H1 (cell line): ENCODE measurements around the gene TUBGCP5. TPM values are rescaled to one million over a fixed set of nuclear protein-coding genes. Genes with fewer than 3 reads are reported as not detected.

Experiments used
- CTCF ChIA-PET: fragments of 300-600 bp; sonication (Branson Sonifier 250); formaldehyde crosslinking; loops from one replicate; lab custom pipeline; 2021; ENCODE audit not compliant: partially characterized antibody; lab: Charles Lee
- POLR2A ChIA-PET: fragments of 300-600 bp; sonication (Branson Sonifier 250); formaldehyde crosslinking; loops from one replicate; lab custom pipeline; 2021; ENCODE audit warnings: inconsistent platforms; ENCODE audit not compliant: partially characterized antibody; lab: Charles Lee
- DNase-seq, 2 experiments: peaks; one replicate each; pipeline versions ENCODE4 v3.0.0 to v3.0.0-alpha.2; 2010 to 2022; ENCODE audit warnings: low spot score in 2 of 2, low read depth in 1 of 2, mixed read lengths in 1 of 2
- FAIRE-seq: peaks from 2 replicates; lab custom pipeline; 2011; peaks lifted over from hg19 to GRCh38; lab: Jason Lieb, UNC
- H2AFZ ChIP-seq: 2 replicates; pipeline ENCODE4 v1.8.1; 2012; ENCODE audit warnings: low read length, inconsistent platforms
- H2AK5ac ChIP-seq: 2 replicates; pipeline ENCODE4 v1.6.1; 2013; ENCODE audit warnings: low read depth, low read length
- H2BK120ac ChIP-seq: replicated peaks from 2 replicates; pipeline ENCODE3; 2013; ENCODE audit warnings: low read depth, low read length, inconsistent platforms
- H2BK12ac ChIP-seq: 2 replicates; pipeline ENCODE4 v1.6.1; 2013; ENCODE audit warnings: low read depth, low read length
- H2BK15ac ChIP-seq: 2 replicates; pipeline ENCODE4 v1.6.1; 2013; ENCODE audit warnings: low read length
- H2BK20ac ChIP-seq: 2 replicates; pipeline ENCODE4 v1.6.1; 2013; ENCODE audit warnings: low read length
- H2BK5ac ChIP-seq: 2 replicates; pipeline ENCODE4 v1.6.1; 2013; ENCODE audit warnings: low read depth, low read length
- H3K14ac ChIP-seq: 2 replicates; pipeline ENCODE4 v1.6.1; 2013; ENCODE audit warnings: inconsistent platforms; ENCODE audit not compliant: insufficient read length
- H3K18ac ChIP-seq: 2 replicates; pipeline ENCODE4 v1.6.1; 2013; ENCODE audit warnings: low read length; ENCODE audit errors: extremely low read depth
- H3K23ac ChIP-seq: 2 replicates; pipeline ENCODE4 v1.6.1; 2013; ENCODE audit warnings: inconsistent platforms; ENCODE audit not compliant: insufficient read length
- H3K23me2 ChIP-seq: 2 replicates; pipeline ENCODE4 v1.6.1; 2013; ENCODE audit warnings: low read depth, low read length
- H3K27ac ChIP-seq: 2 replicates; pipeline ENCODE4 v1.6.1; 2011; ENCODE audit warnings: low read depth, low read length, inconsistent platforms
- H3K27me3 ChIP-seq, 4 experiments: replicated peaks in 1 of 4; 1 replicate in 1 of 4; 2 replicates in 3 of 4; pipeline versions ENCODE4 v1.6.1 to v1.8.1; 2011 to 2013; ENCODE audit warnings: low read length in 3 of 4, mild to moderate bottlenecking in 3 of 4, inconsistent platforms in 2 of 4, mixed read lengths in 2 of 4, moderate library complexity in 1 of 4; ENCODE audit not compliant: control insufficient read depth in 3 of 4, insufficient read depth in 3 of 4; ENCODE audit errors: extremely low read depth in 1 of 4
- H3K36me3 ChIP-seq, 4 experiments: 2 replicates each; pipeline versions ENCODE4 v1.6.1 to v1.8.1; 2011 to 2013; ENCODE audit warnings: mild to moderate bottlenecking in 4 of 4, low read length in 3 of 4, moderate library complexity in 2 of 4, control low read depth in 1 of 4, inconsistent platforms in 1 of 4; ENCODE audit not compliant: insufficient read depth in 4 of 4, control insufficient read depth in 2 of 4
- H3K4ac ChIP-seq: replicated peaks from 2 replicates; pipeline ENCODE3; 2013; ENCODE audit warnings: low read length, low read depth, mixed read lengths, inconsistent platforms; ENCODE audit not compliant: insufficient read length
- H3K4me1 ChIP-seq, 4 experiments: replicated peaks in 1 of 4; 1 replicate in 1 of 4; 2 replicates in 3 of 4; pipeline versions ENCODE4 v1.6.1 to v1.8.1; 2011 to 2013; ENCODE audit warnings: low read length in 3 of 4, inconsistent platforms in 2 of 4, mixed read lengths in 1 of 4; ENCODE audit not compliant: insufficient read depth in 4 of 4, control insufficient read depth in 3 of 4
- H3K4me2 ChIP-seq, 2 experiments: 2 replicates each; pipeline versions ENCODE4 v1.6.1 to v1.8.1; 2011 to 2013; ENCODE audit warnings: low read depth in 2 of 2, low read length in 2 of 2, control low read depth in 1 of 2, inconsistent platforms in 1 of 2, mild to moderate bottlenecking in 1 of 2; ENCODE audit not compliant: insufficient read depth in 1 of 2
- H3K4me3 ChIP-seq, 4 experiments: fragments of 200-600, 300-600 bp in 1 of 4; sonication (generic), shearing (Covaris generic), sonication (Bioruptor Twin) in 1 of 4; 2 replicates each; pipeline versions ENCODE4 v1.5.1 to v1.8.1; 2011 to 2016; ENCODE audit warnings: low read length in 4 of 4, low read depth in 3 of 4, control low read depth in 2 of 4, inconsistent platforms in 2 of 4, mild to moderate bottlenecking in 2 of 4, mixed read lengths in 1 of 4, moderate library complexity in 1 of 4; ENCODE audit not compliant: insufficient read depth in 2 of 4; ENCODE audit errors: extremely low read depth in 1 of 4
- H3K56ac ChIP-seq: replicated peaks from 2 replicates; pipeline ENCODE3; 2013; ENCODE audit warnings: low read depth, mild to moderate bottlenecking, mixed read lengths, low read length, inconsistent platforms; ENCODE audit not compliant: insufficient read length
- H3K79me1 ChIP-seq: 2 replicates; pipeline ENCODE4 v1.6.1; 2013; ENCODE audit warnings: low read depth, low read length, control low read depth
- H3K79me2 ChIP-seq, 2 experiments: 2 replicates each; pipeline versions ENCODE4 v1.6.1 to v1.8.1; 2012 to 2013; ENCODE audit warnings: low read length in 2 of 2, mild to moderate bottlenecking in 2 of 2, inconsistent platforms in 1 of 2; ENCODE audit not compliant: insufficient read depth in 2 of 2, control insufficient read depth in 1 of 2
- H3K9ac ChIP-seq, 4 experiments: replicated peaks in 1 of 4; 1 replicate in 1 of 4; 2 replicates in 3 of 4; pipeline versions ENCODE4 v1.6.1 to v1.8.1; 2011 to 2013; ENCODE audit warnings: low read depth in 3 of 4, low read length in 3 of 4, control low read depth in 2 of 4, mild to moderate bottlenecking in 2 of 4, moderate library complexity in 2 of 4, inconsistent platforms in 1 of 4; ENCODE audit errors: extremely low read depth in 1 of 4
- H3K9me3 ChIP-seq, 2 experiments: 2 replicates each; pipeline versions ENCODE4 v1.6.1 to v1.8.1; 2012 to 2013; ENCODE audit warnings: mild to moderate bottlenecking in 2 of 2, moderate library complexity in 2 of 2, control low read depth in 1 of 2, inconsistent platforms in 1 of 2, low read depth in 1 of 2, low read length in 1 of 2, mixed read lengths in 1 of 2; ENCODE audit not compliant: insufficient read depth in 2 of 2
- H4K20me1 ChIP-seq, 2 experiments: replicated peaks in 1 of 2; 2 replicates each; pipeline versions ENCODE3 to v1.8.1; 2011 to 2013; ENCODE audit warnings: inconsistent platforms in 2 of 2, low read length in 2 of 2, mild to moderate bottlenecking in 1 of 2; ENCODE audit not compliant: insufficient read depth in 2 of 2, control insufficient read depth in 1 of 2
- H4K5ac ChIP-seq: 2 replicates; pipeline ENCODE4 v1.6.1; 2013; ENCODE audit warnings: low read length, low read depth, mixed read lengths, inconsistent platforms; ENCODE audit not compliant: insufficient read length
- H4K8ac ChIP-seq: 2 replicates; pipeline ENCODE4 v1.8.0; 2013; ENCODE audit warnings: mild to moderate bottlenecking, moderate library complexity, low read length, inconsistent platforms; ENCODE audit not compliant: insufficient read depth; ENCODE audit errors: extremely low read depth
- H4K91ac ChIP-seq: replicated peaks from 2 replicates; pipeline ENCODE3; 2013; ENCODE audit warnings: low read length, mixed read lengths, inconsistent platforms; ENCODE audit not compliant: insufficient read length
- ASH2L ChIP-seq: fragments of 200-600, 300-600 bp; sonication (generic); IDR thresholded peaks from one replicate; pipeline ENCODE4 v1.7.1; 2017; ENCODE audit warnings: low read length
- BRCA1 ChIP-seq: IDR thresholded peaks from 2 replicates; pipeline ENCODE4 v1.6.1; 2012; ENCODE audit warnings: low read depth, low read length, improper control_type of control experiment
- CREB1 ChIP-seq: IDR thresholded peaks from 2 replicates; pipeline ENCODE4 v1.6.1; 2012; ENCODE audit warnings: inconsistent platforms
- NRF1 ChIP-seq: IDR thresholded peaks from 2 replicates; pipeline ENCODE4 v1.6.1; 2011; ENCODE audit warnings: mild to moderate bottlenecking, low read depth, low read length, improper control_type of control experiment
- TCF12 ChIP-seq: IDR thresholded peaks from 2 replicates; pipeline ENCODE4 v1.6.1; 2011; ENCODE audit warnings: low read depth, mild to moderate bottlenecking, low read length
- WGBS, 2 experiments: shearing (Covaris generic) in 1 of 2; methylation state at CpG; one replicate each; pipeline versions ENCODE4 v1.1.6 to v1.1.7; 2013 to 2015; ENCODE audit warnings: low lambda C conversion rate in 2 of 2, mixed read lengths in 2 of 2, inconsistent platforms in 1 of 2, low coverage in 1 of 2, missing lambda C conversion rate in 1 of 2; ENCODE audit not compliant: insufficient replicate concordance in 2 of 2, insufficient coverage in 1 of 2, insufficient read length in 1 of 2; ENCODE audit errors: extremely low coverage in 1 of 2, missing lambda C conversion rate in 1 of 2; 5-methylcytosine and 5-hydroxymethylcytosine counted together
- polyA plus RNA-seq, 7 experiments: library from polyadenylated mRNA; depleted of rRNA in 3 of 7; stranded (reverse) in 5 of 7; unstranded in 2 of 7; fragments of >200 nt in 5 of 7; fragments of 200-250 nt in 2 of 7; gene quantifications; 1 replicate in 5 of 7; 2 replicates in 1 of 7; 4 replicates in 1 of 7; pipeline versions ENCODE4 v1.2.1 to v1.2.3, GENCODE V29; 2011 to 2013; ENCODE audit warnings: missing spikeins in 2 of 7, mixed read lengths in 2 of 7
- total RNA-seq: library from RNA; stranded (reverse); fragmentation: NEBNext Ultra II Directional; extraction: Animal tissue kit (Norgen Biotek cat#: 25700); gene quantifications from 2 replicates; pipeline ENCODE4 v1.2.1, GENCODE V29; 2021

Gene TUBGCP5
- total and polyA plus RNA-seq, 2 of the 8 experiments (the other 6 are each of a cell fraction or from before 2014, with no cell fraction given): 6.3 to 12.5 TPM

DNA sequence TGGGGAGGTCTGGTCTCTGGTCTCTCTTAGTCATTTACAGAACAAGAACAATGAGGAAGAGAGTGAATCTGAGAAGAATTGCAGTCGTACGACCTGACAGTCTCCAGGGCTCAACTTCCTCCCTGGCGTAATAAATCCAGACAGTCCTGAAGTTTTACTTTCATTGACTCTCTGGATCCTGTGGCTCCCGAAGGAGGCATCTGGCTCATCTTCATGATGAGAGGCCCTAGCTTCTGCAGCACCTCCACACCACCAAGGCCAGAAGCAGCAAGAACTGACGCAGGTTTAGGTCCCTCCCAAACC lies 47.4 kb downstream of the TUBGCP5 start:
- Histone ChIP-seq H3K23ac (no peak overlapping the region), H3K4me2 (no peak overlapping the region), H3K79me1 (no peaks in the 10 kb centered on the region), H3K27me3 (no peaks in the 10 kb centered on the region), H3K23me2 (no peaks in the 10 kb centered on the region), H2BK5ac (no peak overlapping the region), H3K4me1 (no peaks in the 10 kb centered on the region), H4K5ac (no peak overlapping the region), H3K36me3 (no peaks in the 10 kb centered on the region; a peak in 1 of 8 replicates), H2BK12ac (no peak overlapping the region), H3K56ac (no peak overlapping the region), H2BK120ac (no peak overlapping the region), H3K18ac (no peak overlapping the region), H4K91ac (no peak overlapping the region), H2AK5ac (no peak overlapping the region), H2BK15ac (no peak overlapping the region), H3K9me3 (no peaks in the 10 kb centered on the region), H3K14ac (no peak overlapping the region), H3K79me2 (no peaks in the 10 kb centered on the region), H3K27ac (no peak overlapping the region), H2BK20ac (no peak overlapping the region), H2AFZ (no peak overlapping the region), H3K4ac (no peak overlapping the region), H3K4me3 (no peak overlapping the region), H3K9ac (no peak overlapping the region), H4K20me1 (no peaks in the 10 kb centered on the region), H4K8ac (no peak overlapping the region)
- no peak for DNase-seq
- WGBS, 2 experiments: 90% methylated on average over 5 of the region's 5 CpGs; no CpG with 5 or more reads in 1 of the 2 experiments
- CTCF ChIA-PET: no interaction called here
- POLR2A ChIA-PET: no interaction called here
- no peak for TF ChIP-seq ASH2L
- no peak for TF ChIP-seq TCF12
- TF ChIP-seq NRF1: no peak
- TF ChIP-seq BRCA1: no peak
- TF ChIP-seq CREB1: no peak
- no peak for FAIRE-seq
